ENCODE data around the gene AJM1. TPM values are rescaled to one million over a fixed set of nuclear protein-coding genes. Genes with fewer than 3 reads are reported as not detected.

AJM1 gene
- total RNA-seq, 4 donors from 2014 or later, result 2.0 to 3.9 (median 3.7) TPM

- H3K4me1 ChIP-seq, result peaks cover 0 to 63% (median 20%) of the 10 kb centered on the region in 4 donors
- H3K27ac ChIP-seq, result peak overlapping the region; percentile 74 to 94 (median 86)
- peaks cover 3 to 24% of the 10 kb centered on the region in 2 donors for H3K27me3 ChIP-seq
- 60 to 61% methylated on average over 20 to 28 of the region's 43 CpGs for WGBS, 2 donors
- H3K36me3 ChIP-seq, result peaks cover 0 to 18% (median 0%) of the 10 kb centered on the region in 3 donors
- no peaks in the 10 kb centered on the region for H3K9me3 ChIP-seq
- no peak for DNase-seq (ENCODE audit: low spot score in 2 of 2)
- peak overlapping the region; percentile 51 to 85 (median 72) for H3K4me3 ChIP-seq
- TF ChIP-seq POLR2A (IDR thresholded peaks at IDR 0.05), result no peak
- TF ChIP-seq CTCF (IDR thresholded peaks at IDR 0.05), result no peak
- TF ChIP-seq EP300 (IDR thresholded peaks at IDR 0.05), result no peak
Measured at GRCh38 chr9:136849960-136850865, 7.9 kb downstream of the AJM1 start.

- TF ChIP-seq CTCF (IDR thresholded peaks at IDR 0.05) (no peak), EP300 (IDR thresholded peaks at IDR 0.05) (no peak), POLR2A (IDR thresholded peaks at IDR 0.05) (no peak)
- no peak for DNase-seq (ENCODE audit: low spot score in 2 of 2)
- Histone ChIP-seq H3K4me3 (no peak overlapping the region), H3K27ac (peak overlapping the region in 1 of 4 donors; percentile 91), H3K9me3 (no peaks in the 10 kb centered on the region), H3K27me3 (peaks cover 0 to 16% of the 10 kb centered on the region in 2 donors), H3K36me3 (peaks cover 0 to 18% (median 0%) of the 10 kb centered on the region in 3 donors), H3K4me1 (peaks cover 0 to 55% (median 20%) of the 10 kb centered on the region in 4 donors)
- 71 to 76% methylated on average over 11 to 20 of the region's 23 CpGs for WGBS, 2 donors
Measured at GRCh38 chr9:136850866-136851775, 8.8 kb downstream of the AJM1 start.

- H3K4me1 ChIP-seq, result peaks cover 0 to 47% (median 17%) of the 10 kb centered on the region in 4 donors
- WGBS, 2 donors, result 70 to 72% methylated on average over 22 to 23 of the region's 23 CpGs
- no peak within 1 kb of the TSS for H3K27ac ChIP-seq
- H3K9me3 ChIP-seq, result no peaks in the 10 kb centered on the region
- TF ChIP-seq CTCF (IDR thresholded peaks at IDR 0.05) (no peak), POLR2A (IDR thresholded peaks at IDR 0.05) (no peak), EP300 (IDR thresholded peaks at IDR 0.05) (no peak)
- no peak within 1 kb of the TSS for H3K4me3 ChIP-seq
- DNase-seq (ENCODE audit: low spot score in 2 of 2), result no peak
- peaks cover 0 to 18% (median 0%) of the 10 kb centered on the region in 3 donors for H3K36me3 ChIP-seq
- H3K27me3 ChIP-seq, result peaks cover 0 to 9% of the 10 kb centered on the region in 2 donors
Measured at GRCh38 chr9:136851941-136852663, 9.8 kb downstream of the AJM1 start, which contains the start of gene MAMDC4. TSS of gene MAMDC4 (plus strand) at chr9:136852346. CDS start at chr9:136852417, 71 bp downstream.

- H3K36me3 ChIP-seq, result peaks cover 0 to 18% (median 0%) of the 10 kb centered on the region in 3 donors
- no peak for DNase-seq (ENCODE audit: low spot score in 2 of 2)
Measured at GRCh38 chr9:136852664-136853595, 10.7 kb downstream of the AJM1 start.

More at GRCh38 chr9:136852664-136853595, 10.7 kb downstream of the AJM1 start:
- Histone ChIP-seq H3K27ac (no peak overlapping the region), H3K4me1 (peaks cover 0 to 39% (median 14%) of the 10 kb centered on the region in 4 donors), H3K9me3 (no peaks in the 10 kb centered on the region), H3K27me3 (peaks cover 0 to 2% of the 10 kb centered on the region in 2 donors), H3K4me3 (no peak overlapping the region)
- WGBS, 2 donors, result 55 to 77% methylated on average over 5 to 25 of the region's 29 CpGs
- TF ChIP-seq CTCF (IDR thresholded peaks at IDR 0.05), result no peak
- TF ChIP-seq POLR2A (IDR thresholded peaks at IDR 0.05), result no peak
- TF ChIP-seq EP300 (IDR thresholded peaks at IDR 0.05), result no peak
